Adrenal gland (tissue), 12 donors: Measurements from ENCODE around the gene ARHGAP8. TPM values are rescaled to one million over a fixed set of nuclear protein-coding genes. Genes with fewer than 3 reads are reported as not detected.

Experiments used
- DNase-seq, 7 donors: peaks; one replicate each; pipeline ENCODE4 v3.0.0-alpha.2; 2019 to 2020
- H3K27ac ChIP-seq, 5 donors: fragments of 200-600 bp; sonication (generic) in 4 of 5; 1 replicate in 3 of 5; 2 replicates in 2 of 5; pipeline versions ENCODE4 v1.5.1 to v1.8.0; 2016 to 2020; ENCODE audit warnings: mild to moderate bottlenecking in 1 of 5
- H3K27me3 ChIP-seq: fragments of 200-600 bp; 2 replicates; pipeline ENCODE4 v1.8.0; 2021
- H3K36me3 ChIP-seq, 2 donors: fragments of 200-600 bp; replicated peaks in 1 of 2; 1 replicate in 1 of 2; 2 replicates in 1 of 2; pipeline versions ENCODE4 v1.5.1 to v1.8.0; 2018 to 2022
- H3K4me1 ChIP-seq, 2 donors: fragments of 200-600 bp; replicated peaks in 1 of 2; 1 replicate in 1 of 2; 2 replicates in 1 of 2; pipeline versions ENCODE4 v1.5.1 to v1.8.0; 2018 to 2021
- H3K4me3 ChIP-seq, 4 donors: fragments of 200-600 bp; sonication (generic) in 3 of 4; one replicate each; pipeline ENCODE4 v1.5.1; 2016 to 2018
- H3K9me3 ChIP-seq, 3 donors: fragments of 200-600 bp; sonication (generic) in 1 of 3; replicated peaks in 1 of 3; 1 replicate in 2 of 3; 2 replicates in 1 of 3; pipeline versions ENCODE4 v1.5.1 to v1.8.0; 2016 to 2021
- POLR2A ChIP-seq, 2 donors: fragments of 450-650 bp; IDR thresholded peaks; one replicate each; pipeline ENCODE4 v1.6.1; 2017; ENCODE audit warnings: antibody characterized with exemption in 2 of 2, mild to moderate bottlenecking in 2 of 2, moderate library complexity in 1 of 2
- WGBS, 4 donors: extraction: QIAGEN DNeasy Blood & Tissue Kit in 2 of 4; methylation state at CpG; one replicate each; pipeline versions ENCODE4 v1.1.5 to v1.1.7; 2013 to 2017; 5-methylcytosine and 5-hydroxymethylcytosine counted together
- intact Hi-C, 2 donors: fragments of 100-400 bp; cut with DNase I; formaldehyde crosslinking; loops; one replicate each; pipeline versions ENCODE4 v1.14.1 to v1.15.0; 2022 to 2023
- polyA plus RNA-seq, 3 donors: library from polyadenylated mRNA; stranded (reverse); fragments of 200-250 nt in 2 of 3; fragments of 350-450 nt in 1 of 3; fragmentation: Illumina TruSeq in 1 of 3; extraction: RNeasy Lipid Tissue Mini Kit (QIAGEN cat#74804) in 1 of 3; gene quantifications; one replicate each; pipeline ENCODE4 v1.2.3, GENCODE V29; 2013 to 2014
- total RNA-seq, 9 donors: library from RNA; depleted of rRNA in 4 of 9; stranded (reverse); fragments of >200 nt in 4 of 9; fragments of 120-200 nt in 1 of 9; fragmentation: NEBNext Ultra II Directional in 1 of 9; extraction: Animal tissue kit (Norgen Biotek cat#: 25700) in 1 of 9; gene quantifications; one replicate each; pipeline versions ENCODE4 v1.1.0 to v1.2.4, GENCODE V29; 2013 to 2023
- TF ChIP-seq, protein P1 (sequence below), 6 experiments: fragments of 450-650 bp in 4 of 6; fragments of 200-600 bp in 2 of 6; sonication (generic) in 1 of 6; IDR thresholded peaks; 1 replicate in 5 of 6; 2 replicates in 1 of 6; pipeline versions ENCODE4 v1.5.1 to v1.8.0; 2016 to 2021; ENCODE audit warnings: antibody characterized with exemption in 6 of 6, mild to moderate bottlenecking in 2 of 6, moderate library complexity in 1 of 6
- donor health status: healthy with polysubstance abuse.
- donor health status: Bipolar disorder and iron deficiency.
- donor health status: DM: yes; HTN: yes; CAD: no.
- donor health status: DM: no; HTN: no; CAD: no.
- donor health status: DM: no; HTN: no; CAD: no.
- donor health status: DM: yes; HTN: yes; CAD: no.

The ARHGAP8 gene
- total and polyA plus RNA-seq, 12 donors: 0.12 to 17.8 (median 1.1) TPM

DNA sequence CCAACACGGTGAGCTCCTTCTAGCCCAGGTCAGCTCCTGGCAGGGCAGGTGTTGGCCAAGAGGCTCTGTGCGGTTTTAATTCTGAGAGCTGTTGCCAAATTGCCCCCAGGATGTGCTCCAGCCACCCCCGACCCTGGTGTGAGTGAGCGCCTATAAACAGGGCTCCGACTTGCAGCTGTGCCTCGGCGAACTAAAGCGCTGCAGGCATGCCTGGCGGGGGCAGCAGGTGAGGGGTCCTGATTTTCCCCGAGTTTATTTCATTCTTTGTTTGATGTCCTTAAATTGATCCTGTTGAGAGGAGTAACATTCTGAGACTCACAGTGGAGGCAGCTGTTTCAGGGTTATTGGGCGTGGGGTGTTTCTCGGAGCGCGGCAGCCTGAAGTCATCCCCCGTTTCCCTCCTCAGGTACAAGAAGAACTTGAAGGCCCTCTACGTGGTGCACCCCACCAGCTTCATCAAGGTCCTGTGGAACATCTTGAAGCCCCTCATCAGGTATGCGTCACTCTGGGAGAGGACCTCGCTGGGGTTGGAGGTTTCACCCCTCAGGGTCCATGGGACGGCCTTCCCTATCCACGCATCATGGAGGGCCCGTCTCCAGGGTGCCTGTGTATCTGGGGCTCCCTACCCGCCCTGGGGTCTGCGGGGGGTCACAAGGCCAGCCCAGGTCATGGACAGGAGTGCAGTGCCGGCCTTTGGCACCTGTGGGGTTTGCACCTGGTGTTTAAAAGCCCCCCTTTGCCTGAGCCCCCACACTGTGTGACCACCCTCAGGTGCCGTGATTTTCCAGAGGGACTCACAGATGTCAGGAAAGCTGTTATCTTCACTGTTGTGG is 62.1 kb downstream of the ARHGAP8 start:
- Histone ChIP-seq H3K27ac (no peak overlapping the region), H3K9me3 (no peaks in the 10 kb centered on the region), H3K36me3 (no peaks in the 10 kb centered on the region), H3K27me3 (no peaks in the 10 kb centered on the region), H3K4me1 (no peaks in the 10 kb centered on the region), H3K4me3 (no peak overlapping the region)
- WGBS, 4 donors: 82 to 93% (median 89%) methylated on average over 16 to 25 of the region's 25 CpGs
- intact Hi-C loops: no loop called here
- no peak for TF ChIP-seq POLR2A (IDR thresholded peaks at IDR 0.05)
- TF ChIP-seq, protein P1, sequence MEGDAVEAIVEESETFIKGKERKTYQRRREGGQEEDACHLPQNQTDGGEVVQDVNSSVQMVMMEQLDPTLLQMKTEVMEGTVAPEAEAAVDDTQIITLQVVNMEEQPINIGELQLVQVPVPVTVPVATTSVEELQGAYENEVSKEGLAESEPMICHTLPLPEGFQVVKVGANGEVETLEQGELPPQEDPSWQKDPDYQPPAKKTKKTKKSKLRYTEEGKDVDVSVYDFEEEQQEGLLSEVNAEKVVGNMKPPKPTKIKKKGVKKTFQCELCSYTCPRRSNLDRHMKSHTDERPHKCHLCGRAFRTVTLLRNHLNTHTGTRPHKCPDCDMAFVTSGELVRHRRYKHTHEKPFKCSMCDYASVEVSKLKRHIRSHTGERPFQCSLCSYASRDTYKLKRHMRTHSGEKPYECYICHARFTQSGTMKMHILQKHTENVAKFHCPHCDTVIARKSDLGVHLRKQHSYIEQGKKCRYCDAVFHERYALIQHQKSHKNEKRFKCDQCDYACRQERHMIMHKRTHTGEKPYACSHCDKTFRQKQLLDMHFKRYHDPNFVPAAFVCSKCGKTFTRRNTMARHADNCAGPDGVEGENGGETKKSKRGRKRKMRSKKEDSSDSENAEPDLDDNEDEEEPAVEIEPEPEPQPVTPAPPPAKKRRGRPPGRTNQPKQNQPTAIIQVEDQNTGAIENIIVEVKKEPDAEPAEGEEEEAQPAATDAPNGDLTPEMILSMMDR (IDR thresholded peaks at IDR 0.05): no peak
- no peak for DNase-seq

DNA sequence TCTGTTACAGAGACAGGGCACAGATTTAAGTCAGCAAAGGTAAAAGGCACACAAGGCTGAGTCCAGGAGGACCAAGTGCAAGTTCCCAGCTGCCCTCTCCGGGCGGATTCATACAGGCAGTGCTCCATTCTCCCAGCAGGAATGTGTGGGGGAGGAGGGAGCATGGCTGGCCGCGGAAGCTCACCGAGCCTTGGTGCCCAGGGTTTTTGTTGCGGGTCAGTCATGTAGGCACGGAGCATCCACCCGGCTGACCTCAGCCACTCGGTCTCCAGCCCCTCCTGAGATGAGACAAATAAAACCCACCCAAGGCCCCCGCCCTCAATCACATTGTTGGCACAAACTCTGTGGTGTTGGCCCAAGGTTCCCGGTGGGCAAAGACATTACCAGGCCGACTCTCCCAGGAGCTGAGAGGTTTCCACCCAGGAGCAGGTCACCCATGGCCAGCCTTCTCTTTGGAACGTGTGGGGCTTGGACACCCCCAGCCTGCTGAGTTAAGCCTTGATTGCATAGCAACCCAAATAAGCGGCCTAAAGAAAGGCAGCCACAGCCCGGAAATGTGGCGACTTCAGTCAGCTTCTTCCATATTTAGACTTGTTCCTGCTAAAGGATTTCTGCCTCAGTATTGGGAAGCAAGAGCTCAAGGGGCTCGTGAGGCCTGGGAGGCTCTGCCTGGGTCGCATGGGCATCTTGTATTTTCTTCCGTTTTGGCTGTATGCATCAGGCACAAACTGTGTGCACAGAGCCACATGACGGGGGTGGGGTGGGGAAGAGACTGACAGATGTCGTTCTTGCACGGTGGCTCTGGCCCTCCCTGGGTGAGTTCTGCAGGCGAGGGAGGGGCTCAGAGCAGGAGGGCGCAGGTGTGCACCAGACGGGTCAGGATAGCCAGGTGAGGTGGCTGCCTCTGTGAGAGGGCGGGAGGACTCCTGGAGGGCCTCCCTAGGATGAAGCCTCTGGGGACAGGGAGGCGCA is 63.0 kb downstream of the ARHGAP8 start:
- WGBS, 4 donors: 76 to 87% (median 82%) methylated on average over 9 to 27 of the region's 27 CpGs
- no peak for TF ChIP-seq POLR2A (IDR thresholded peaks at IDR 0.05)
- TF ChIP-seq, protein P1 (IDR thresholded peaks at IDR 0.05): no peak
- no peak for DNase-seq
- no peak overlapping the region for H3K4me3 ChIP-seq
- H3K27me3 ChIP-seq: no peaks in the 10 kb centered on the region
- H3K27ac ChIP-seq: no peak overlapping the region
- no peaks in the 10 kb centered on the region for H3K4me1 ChIP-seq
- H3K9me3 ChIP-seq: no peaks in the 10 kb centered on the region
- H3K36me3 ChIP-seq: no peaks in the 10 kb centered on the region
- intact Hi-C loops: no loop called here

DNA sequence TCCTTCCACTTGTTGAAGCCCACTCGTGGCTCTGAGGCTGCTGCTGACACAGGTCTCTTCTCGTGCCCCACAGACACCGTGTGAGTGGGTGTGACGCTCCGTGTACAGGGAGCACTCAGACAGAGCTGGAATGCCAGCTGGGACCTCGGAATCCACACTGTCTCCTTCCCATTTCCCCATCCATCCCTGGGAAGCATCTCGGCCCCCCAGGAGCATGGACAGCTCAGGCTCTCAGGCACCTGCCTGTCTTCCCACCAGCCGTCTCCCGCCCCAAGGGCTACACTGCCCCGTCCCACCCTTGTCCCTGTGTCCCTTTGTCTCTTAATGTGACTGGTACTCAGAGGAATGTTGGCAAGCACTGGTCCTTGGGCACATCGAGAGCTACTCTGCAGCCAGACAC is 63.8 kb downstream of the ARHGAP8 start:
- Histone ChIP-seq H3K27me3 (no peaks in the 10 kb centered on the region), H3K36me3 (no peaks in the 10 kb centered on the region), H3K4me3 (no peak overlapping the region), H3K4me1 (no peaks in the 10 kb centered on the region), H3K27ac (no peak overlapping the region), H3K9me3 (no peaks in the 10 kb centered on the region)
- no peak for DNase-seq
- intact Hi-C loops: no loop called here
- 59 to 72% (median 70%) methylated on average over 11 of the region's 11 CpGs for WGBS, 4 donors
- TF ChIP-seq, protein P1 (IDR thresholded peaks at IDR 0.05): no peak
- no peak for TF ChIP-seq POLR2A (IDR thresholded peaks at IDR 0.05)

DNA sequence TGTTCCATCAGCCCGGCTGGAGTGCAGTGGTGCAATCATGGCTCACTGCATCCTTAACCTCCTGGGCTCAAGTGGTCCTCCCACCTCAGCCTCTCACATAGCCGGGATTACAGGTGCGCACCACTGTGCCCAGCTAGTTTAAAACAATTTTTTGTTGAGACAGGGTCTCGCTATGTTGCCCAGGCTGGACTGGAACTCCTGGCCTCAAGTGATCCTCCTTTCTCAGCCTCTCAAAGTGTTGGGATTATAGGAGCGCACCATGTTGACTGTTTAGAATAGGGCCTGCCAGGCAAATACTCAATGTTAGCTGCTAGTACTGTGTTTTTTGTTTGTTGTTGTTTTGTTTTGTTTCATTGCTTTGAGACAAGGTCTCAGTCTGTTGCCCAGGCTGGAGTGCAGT is 66.4 kb downstream of the ARHGAP8 start:
- intact Hi-C loops: no loop called here

More for the DNA sequence above, 66.4 kb downstream of the ARHGAP8 start:
- Histone ChIP-seq H3K9me3 (no peaks in the 10 kb centered on the region), H3K4me1 (no peaks in the 10 kb centered on the region), H3K4me3 (no peak overlapping the region), H3K27ac (no peak overlapping the region), H3K27me3 (no peaks in the 10 kb centered on the region), H3K36me3 (no peaks in the 10 kb centered on the region)
- no peak for DNase-seq
- 84 to 95% (median 93%) methylated on average over 5 of the region's 5 CpGs for WGBS, 4 donors
- no peak for TF ChIP-seq POLR2A (IDR thresholded peaks at IDR 0.05)
- TF ChIP-seq, protein P1 (IDR thresholded peaks at IDR 0.05): no peak
